Activated CD4-positive, alpha-beta T cell treated with anti-CD3 and anti-CD28 coated beads, Interleukin-2, amount 50 U/mL, for 1 hour (primary cell): ENCODE data around the gene KRTAP10-6.
"Not testable (repeated sequence)": the region's sequence is repeated elsewhere in the genome, so short reads cannot be mapped to it uniquely, and the experiment has no call there.

Source experiments
- DNase-seq: peaks from one replicate; pipeline ENCODE4 v3.0.0-alpha.2; 2020

KRTAP10-6 gene

DNA sequence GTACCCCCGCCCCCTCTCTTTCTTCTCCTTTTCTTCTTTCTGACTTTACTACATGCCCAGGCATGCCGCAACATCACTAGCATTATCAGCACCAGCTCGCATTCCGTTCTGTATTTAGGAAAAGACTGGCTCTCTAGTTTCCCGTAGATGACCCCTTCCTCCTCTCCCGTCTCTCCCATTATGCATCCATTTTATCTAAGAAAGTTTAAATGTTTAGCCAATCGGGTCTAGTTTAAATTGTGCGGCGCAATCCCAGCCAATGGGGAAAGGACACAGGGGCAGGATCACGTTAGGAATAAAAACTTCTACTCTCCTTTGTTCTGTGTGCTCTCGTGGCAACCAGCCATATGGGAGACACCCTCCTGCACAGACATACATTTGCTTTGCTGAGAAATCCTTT lies 5.8 kb upstream of the KRTAP10-6 start:
- no peak for DNase-seq

DNA sequence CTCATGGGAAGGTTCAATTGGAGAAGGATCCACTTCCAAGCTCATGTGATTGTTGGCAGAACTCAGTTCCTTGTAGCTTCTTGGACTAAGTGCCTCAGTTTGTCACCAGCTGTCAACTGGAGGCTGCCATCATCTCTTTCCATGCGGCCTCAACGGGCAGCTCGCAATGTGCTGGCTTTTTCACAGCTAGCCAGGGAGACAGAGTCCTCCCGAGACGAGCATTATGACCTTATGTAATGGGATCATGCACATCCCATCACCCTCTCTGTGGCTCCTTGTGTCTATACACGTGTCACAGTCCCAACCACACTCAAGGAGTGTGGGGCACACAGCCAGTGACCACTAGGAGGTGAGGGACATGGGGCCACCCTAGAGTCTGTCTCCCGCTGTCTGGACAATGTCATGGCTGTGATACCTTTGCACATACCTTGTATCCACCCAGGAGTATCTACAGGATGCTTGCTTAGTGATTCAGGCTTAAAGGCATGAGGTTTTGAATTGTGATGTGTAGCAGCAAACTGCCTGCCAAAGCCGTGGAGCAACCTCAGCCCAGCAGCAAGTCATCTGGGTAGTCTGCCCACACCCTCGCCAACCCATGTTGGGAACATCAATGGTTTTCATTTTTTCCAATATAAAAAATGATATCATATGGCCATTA lies 3.9 kb upstream of the KRTAP10-6 start:
- no peak for DNase-seq

DNA sequence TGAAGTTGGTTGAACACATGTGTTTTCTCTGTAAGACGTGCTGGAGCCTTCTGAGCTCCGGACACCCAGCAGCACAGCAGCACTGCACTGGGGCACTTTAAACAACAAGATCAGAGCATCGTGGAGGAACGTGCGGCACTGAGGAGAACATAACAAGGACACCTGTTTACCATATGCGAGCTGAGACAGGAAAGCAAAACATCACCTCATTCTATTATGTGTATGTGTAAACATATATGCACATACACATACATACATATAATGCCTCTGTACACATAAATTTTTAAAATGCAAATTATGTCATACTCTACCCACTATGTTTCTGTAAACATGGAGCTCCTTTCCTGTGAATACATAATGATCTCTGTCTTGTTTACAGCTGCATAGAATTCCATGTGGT lies 3.2 kb upstream of the KRTAP10-6 start:
- no peak for DNase-seq

DNA sequence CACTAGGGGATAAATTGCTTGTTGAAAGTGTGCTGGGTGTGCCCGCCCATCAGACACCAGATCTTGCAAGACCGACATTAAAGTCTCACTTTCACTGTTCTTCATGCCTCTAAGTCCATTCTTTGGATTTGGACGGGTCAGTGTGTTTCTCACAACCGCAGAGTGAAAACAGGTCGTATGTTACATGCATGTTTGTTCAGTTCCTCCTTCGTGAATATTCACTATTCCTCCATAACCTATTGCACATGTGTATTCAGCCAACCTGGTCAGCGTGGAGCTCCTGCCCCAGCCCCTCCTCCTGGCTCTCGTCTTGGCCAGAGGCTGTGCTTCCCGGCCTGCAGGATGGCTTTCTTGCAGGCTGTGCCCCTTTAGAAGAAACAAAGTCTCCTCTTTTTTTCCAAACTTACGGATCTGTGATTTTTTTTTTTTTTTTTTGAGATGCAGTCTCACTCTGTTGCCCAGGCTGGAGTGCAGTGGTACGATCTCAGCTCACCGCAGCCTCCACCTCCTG lies 2.2 kb upstream of the KRTAP10-6 start:
- no peak for DNase-seq

DNA sequence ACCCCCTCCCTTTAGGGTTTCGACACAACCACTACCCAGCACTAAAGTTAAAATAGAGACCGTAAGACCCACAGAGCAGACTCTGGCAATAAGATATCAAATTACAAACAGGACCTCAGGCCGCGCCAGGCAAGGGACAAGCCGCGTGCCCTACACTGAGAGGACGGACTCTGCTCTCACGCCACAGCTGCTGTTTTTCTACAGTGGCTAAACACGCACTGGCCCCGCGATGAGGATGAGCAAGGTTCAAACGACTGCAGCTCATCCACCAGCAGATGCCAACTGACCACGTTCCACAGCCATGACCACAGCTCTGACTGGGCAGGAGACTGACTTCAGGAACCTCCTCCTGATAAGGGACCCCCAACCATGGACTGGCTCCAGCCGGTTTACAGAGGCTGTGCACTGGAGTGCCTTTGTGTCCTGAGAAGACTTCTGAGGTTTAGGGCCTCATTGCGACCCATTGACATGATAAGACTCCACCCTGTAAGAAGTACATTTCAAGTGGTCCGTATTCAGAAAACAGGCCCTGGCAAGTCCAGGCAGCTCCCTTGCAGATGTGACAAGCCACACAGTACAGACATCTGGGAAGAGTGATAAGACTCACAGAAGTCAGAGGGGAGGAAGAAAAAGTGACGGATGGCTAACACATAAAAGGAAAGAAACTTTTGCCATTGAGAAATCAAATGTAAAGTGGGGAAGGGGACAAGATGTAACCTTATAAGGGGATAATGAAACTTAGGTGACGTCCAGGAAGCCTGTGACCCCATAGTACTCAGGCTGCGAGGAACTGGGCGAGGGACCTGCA lies 1.5 kb upstream of the KRTAP10-6 start:
- DNase-seq = no peak

DNA sequence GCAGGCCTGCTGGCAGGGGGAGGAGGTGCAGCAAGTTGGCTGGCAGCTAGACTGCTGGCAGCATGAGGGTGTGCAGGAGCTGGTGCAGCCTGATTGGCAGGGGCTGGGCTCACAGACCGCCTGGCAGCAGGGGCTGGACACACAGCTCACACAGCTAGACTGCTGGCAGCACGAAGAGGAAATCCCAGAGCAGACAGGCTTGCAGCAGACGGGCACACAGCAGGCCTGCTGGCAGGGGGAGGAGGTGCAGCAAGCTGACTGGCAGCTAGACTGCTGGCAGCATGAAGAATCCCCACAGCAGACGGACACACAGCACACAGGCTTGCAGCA lies 539 bp downstream of the KRTAP10-6 start:
- not testable (repeated sequence) for DNase-seq

DNA sequence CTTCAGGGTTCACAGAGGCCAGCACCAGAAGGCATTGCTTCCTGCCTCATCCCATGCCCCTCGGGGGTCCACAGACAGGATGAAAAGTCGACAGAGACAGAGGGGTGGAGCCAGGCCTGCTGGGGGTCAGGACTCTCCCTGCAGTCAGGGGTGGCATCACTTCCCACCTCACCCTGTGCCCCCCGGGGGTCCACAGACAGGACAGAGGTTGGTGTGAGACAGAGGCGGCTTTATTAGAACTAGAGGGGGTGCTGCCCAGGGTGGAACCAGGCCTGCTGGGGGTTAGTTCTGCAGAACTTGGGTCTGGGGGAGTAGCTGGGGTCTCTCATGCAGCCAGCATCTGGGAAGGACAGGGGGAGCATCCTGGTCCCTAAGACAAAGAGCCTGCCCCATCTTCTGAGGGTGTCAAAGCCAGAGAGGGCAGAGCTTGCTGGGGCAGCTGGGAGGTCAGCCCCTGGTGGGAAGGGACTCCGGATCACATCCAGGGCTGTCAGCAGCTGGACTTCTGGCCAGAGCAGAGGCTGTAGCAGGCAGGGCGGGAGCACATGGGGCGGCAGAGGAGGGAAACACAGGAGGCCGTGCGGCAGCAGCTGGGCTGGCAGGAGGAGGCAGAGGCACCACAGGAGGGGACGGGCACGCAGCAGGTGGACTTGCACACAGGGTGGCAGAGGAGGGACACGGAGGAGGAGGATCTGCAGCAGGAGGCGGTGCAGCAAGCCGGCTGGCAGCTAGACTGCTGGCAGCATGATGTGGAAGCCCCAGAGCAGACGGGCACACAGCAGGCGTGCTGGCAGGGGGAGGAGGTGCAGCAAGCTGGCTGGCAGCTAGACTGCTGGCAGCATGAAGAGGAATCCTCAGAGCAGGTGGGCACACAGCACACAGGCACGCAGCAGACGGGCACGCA lies 1.2 kb downstream of the KRTAP10-6 start:
- not testable (repeated sequence) for DNase-seq

DNA sequence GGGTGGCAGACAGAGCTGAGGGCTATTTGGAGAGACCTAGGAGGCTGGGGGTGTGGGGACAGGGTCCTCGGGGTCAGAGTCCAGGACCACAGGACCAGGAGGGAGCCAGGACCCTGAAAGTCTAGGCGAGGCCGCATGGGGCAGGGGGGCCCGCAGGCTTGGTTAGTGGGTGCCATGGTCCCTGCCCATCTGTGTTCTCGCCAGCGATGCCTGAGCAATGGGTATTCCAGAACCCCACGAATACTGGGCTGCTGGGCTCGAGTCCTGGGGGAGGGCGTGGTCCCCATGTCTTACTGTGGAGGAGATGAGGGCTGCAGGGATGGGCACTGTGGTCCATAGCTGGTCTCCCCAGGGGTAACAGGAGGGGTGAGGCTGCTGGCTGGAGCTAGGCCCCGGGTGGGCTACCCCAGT lies 2.0 kb downstream of the KRTAP10-6 start:
- no peak for DNase-seq

DNA sequence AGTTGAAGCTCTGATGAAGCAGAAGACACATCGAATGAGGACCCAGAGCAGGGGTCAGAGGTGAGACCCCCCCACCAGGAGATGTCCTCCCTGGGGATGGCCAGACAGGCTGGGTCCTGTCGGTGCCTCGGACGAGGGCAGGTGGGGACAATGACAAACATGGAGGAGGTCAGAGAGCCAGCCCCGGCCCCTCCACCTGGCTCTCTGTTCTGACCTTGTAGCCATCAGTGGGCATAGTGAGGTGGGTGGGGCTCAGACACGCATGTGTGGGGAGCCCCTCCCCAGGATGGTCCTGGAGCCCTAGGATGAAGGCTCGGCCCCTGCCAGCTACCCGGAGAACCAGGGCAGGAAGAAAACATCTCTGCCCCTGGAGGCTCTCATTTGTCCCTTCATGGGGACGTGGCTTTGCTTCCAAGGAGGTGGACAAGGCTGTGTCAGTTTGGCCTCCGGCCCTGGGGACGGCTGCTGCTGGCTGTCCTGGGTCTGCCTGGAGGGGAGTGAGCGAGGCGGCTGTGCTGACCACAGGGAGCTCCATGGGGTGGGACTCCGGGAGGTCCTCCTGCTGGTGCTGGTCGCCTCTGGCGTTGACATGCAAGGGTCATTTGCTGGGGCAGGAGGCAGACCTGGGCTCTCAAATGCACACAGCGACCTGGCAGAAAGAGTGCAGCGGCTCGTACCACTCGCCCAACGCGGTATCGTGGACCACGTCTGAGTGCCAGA lies 2.6 kb downstream of the KRTAP10-6 start:
- DNase-seq = no peak

DNA sequence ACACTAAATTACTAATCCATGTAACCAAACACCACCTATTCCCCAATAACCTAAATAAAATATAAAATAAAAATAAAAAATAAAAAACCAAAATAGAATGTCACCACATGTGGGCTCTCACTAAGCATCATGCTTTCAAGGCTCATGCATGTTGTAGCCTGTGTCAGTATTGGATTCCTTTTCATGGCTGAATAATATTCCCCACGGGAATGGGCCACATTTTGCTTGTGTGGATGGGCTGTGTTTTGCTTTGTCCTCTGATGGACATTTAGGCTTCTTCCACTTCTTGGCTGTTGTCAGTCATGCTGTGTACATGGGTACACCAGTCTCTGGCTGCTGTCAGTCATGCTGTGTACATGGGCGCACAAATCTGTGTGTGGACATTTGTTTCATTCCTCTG lies 3.2 kb downstream of the KRTAP10-6 start:
- DNase-seq = no peak

DNA sequence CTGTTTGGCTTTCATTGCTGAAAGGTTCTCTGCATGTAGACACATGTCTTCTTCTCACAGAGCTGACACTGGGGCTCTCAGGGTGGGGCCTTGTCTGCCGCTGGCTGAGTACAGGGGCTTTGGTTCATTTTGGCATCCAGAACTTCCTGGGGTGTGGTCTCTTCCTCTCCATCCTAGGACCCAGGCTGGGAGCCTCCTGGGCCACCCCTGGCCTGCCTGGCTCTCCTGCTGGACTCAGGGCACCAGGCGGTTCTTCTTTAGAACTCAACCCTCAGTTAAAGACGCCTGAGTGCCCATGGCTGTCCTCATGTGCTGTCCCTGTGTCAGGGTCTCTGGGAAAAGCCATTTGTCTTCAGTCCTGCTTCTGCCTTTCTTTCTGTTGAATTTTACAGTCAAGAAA lies 6.4 kb downstream of the KRTAP10-6 start:
- no peak for DNase-seq

DNA sequence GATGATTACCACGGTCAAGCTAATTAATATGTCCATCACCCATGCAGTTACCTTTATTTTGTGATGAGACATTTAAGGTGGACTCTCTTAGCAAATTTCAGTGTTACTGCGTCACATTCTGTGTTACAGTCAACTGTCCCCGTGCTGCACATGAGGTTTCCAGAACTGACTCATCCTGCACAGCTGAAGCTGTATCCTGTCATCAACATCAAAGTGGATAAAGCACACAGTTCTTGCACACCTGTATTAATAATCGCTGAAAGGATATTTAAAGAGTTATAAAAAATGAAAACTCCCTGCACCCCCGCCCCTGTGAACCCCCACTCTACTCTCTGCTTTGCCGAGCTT lies 8.5 kb downstream of the KRTAP10-6 start:
- DNase-seq = peak; percentile 23

DNA sequence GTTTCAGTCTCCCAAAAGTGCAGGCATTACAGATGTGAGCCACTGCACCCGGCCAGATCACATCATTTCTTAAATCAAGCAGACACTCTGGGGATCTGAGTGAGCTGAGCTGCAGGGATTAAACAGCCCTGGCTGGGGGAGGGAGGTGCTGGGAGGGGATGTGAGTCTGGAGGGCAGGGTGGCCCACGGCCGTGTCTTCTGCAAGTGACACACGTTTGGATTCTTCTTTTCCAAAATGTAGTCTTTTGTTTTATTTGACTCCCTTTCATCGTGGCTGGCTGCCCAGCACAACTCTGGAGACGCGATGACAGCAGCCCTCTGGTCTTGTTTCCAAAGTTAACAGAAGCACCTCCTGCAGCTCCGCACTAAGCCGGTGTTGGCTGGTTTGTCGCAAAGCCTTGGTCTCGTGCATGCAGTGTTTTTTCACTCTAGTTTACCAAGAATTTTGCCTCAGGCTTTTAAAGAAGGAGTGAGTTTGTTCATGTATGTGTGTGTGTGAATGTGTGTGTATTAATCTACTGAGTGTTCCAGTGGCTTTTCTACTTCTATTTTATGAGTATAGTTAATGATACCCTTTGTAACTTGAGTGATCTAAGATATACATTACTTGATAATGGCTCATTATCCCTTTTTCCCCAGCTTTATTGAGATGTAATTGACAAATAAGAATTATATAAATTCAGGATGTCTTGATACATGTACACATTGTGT lies 9.1 kb downstream of the KRTAP10-6 start:
- no peak for DNase-seq

DNA sequence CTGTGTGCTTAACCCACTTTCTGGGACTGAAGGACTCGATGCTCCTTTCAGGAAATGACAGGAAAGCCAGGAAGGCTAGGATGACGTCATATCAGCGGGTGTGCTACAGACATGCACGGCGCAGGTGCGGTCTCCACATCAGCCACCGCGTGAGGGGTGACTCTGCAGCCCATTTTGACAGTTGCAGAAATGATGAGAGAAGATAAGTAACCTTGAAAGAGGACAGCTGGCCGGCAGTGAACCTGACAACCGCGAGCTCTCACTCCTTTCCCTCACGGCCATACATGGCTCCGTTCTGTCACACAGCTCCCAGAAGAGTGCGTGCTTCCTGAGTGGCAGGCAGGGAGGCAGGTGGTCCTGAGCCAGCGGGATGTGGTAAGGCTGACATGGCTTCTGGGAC lies 10.2 kb downstream of the KRTAP10-6 start:
- DNase-seq = no peak

DNA sequence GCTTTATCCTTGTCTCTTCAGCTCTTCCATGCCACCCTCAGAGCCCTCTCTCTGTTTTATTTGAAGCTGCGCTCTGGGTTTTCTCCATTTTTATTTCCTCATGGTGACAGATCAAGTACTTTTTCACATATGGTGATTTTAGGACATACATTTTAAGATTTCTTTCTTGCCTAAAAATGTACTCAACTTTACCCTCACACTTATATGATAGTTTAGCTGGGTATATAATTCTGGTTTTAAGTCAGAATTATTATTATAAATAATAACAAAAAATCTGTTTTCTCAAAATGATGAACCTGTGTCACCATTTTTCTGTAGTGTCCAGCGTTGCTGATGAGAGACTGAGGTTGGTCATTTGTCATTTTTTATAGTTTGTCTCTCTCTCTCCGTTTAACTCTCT lies 11.1 kb downstream of the KRTAP10-6 start:
- no peak for DNase-seq

DNA sequence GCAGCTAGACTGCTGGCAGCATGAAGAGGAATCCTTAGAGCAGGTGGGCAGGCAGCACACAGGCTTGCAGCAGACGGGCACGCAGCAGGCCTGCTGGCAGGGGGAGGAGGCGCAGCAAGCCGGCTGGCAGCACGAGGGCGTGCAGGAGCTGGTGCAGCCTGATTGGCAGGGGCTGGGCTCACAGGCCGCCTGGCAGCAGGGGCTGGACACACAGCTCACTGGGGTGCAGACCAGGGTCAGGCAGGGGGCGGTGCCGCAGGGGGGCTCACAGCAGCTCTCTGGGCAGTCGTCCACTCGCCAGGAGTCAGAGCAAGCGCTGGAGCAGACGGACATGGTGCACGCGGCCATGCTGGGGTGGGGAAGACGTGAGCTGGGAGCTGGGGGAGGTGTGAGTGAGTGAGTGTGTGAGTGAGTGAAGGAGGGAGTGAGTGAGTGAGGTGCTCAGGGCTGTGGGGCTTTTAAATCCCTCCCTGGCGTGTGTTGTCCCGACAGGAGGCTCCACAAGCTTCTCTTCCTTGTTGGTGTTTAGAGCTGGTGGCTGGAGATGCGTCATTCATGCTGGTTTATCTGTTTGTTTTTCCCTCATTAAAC lies 12.0 kb downstream of the KRTAP10-6 start, which contains the start of gene KRTAP10-5:
KRTAP10-5 (minus strand) TSS at position 374 of the 591 bp plus-strand sequence; CDS start at position 348, 26 bp downstream.
- not testable (repeated sequence) for DNase-seq

DNA sequence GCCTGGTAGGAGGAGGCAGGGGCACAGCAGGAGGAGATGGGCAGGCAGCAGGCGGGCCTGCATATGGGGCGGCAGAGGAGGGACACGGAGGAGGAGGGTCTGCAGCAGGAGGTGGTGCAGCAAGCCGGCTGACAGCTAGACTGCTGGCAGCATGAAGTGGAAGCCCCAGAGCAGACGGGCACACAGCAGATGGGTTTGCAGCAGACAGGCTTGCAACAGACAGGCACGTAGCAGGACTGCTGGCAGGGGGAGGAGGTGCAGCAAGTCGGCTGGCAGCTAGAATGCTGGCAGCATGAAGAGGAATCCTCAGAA lies 12.5 kb downstream of the KRTAP10-6 start:
- no peak for DNase-seq

DNA sequence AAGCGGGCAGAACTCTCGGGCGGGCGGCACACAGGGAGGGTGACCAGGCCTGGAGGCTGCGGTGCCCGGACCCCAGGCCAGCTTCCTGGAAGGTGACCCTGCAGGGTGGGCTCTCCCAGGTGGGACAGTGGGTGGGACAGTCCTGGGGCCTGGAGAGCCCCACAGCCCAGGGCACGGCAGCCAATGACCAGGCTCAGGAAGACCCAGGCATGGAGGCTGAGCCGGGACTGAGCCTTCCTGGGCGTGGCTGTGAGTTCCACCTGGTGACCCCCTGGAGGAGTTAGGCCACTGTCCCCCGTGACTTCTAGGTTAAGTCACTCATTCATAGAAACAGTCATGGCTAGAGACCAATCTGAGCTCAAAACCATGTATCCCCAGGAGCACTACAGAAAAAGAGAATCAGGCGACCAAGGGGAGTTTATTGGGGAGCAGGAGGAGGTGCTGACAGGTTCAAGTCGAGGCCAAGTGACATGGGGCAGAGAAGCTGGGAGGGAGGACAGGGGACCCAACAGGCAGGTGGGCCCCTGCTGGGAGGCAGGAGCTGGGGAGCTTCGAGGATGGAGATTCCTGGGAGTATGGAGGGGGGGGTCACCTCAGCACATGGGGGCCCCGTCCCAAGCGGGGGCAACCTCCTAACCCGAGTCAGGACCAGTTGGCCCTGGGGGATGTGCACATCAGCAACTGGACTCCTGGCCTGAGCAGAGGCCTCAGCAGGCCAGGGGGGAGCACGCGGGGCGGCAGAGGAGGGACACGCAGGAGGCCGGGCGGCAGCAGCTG lies 13.1 kb downstream of the KRTAP10-6 start:
- DNase-seq = no peak

DNA sequence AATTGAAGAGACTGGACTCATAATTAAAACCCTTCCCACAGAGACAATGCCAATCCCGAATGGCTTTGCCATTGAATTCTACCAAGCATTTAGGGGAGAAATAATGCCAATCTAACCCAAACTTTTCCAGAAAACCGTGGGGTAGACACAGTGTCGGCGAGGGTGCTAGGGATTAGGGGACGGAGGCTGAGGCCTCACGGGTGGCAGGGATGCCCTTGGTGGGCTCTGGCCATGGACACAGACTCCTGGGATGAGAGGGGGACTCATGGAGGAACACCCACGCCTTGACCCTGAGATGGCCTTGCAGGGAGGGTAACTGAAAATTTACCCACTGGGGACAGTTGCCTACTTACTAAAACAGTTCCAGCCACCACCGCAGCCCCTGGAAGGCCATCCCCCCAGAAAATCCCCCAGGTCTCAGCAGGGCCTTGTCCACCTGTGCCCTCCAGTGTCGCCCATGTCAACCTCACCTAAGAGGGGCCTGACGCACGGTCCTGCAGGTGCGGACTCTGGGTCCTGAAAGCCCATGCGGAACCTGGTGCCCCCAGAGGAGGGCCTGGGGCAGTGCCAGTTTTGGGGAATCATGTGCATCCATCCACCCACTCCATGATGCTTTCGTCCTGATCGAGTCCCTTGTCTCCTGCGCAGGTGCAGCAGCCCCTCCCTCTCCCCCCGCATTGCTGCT lies 13.8 kb downstream of the KRTAP10-6 start:
- no peak for DNase-seq

DNA sequence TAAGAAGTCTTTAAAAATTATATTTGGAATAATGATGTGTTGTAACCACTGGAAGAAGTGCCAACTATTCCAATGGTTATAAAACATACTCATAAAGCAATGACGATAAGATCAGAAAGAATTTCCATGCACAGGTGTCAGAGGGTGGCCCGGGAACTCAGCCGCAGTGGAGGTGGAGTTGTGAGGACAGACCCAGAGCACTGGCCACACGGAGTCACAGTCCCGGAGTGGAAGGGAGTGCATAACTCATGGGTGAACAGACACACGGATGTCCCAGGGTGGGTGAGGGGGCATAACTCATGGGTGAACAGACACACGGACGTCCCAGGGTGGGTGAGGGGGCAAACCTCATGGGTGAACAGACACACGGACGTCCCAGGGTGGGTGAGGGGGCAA lies 16.3 kb downstream of the KRTAP10-6 start:
- DNase-seq = no peak
